Endothelial cell (in vitro differentiated cells): ENCODE measurements around the gene TMSB10. TPM values are rescaled to one million over a fixed set of nuclear protein-coding genes. Genes with fewer than 3 reads are reported as not detected.

Experiments
- DNase-seq: peaks from one replicate; pipeline ENCODE4 v3.0.0; 2021; ENCODE audit warnings: low spot score
- H3K27ac Mint-ChIP-seq: one replicate; pipeline ENCODE4 v1.8.0; 2021; ENCODE audit warnings: mixed read lengths, inconsistent platforms; ENCODE audit not compliant: unreplicated experiment
- H3K27me3 Mint-ChIP-seq: one replicate; pipeline ENCODE4 v1.8.0; 2021; ENCODE audit warnings: mild to moderate bottlenecking, moderate library complexity, mixed read lengths, inconsistent platforms; ENCODE audit not compliant: unreplicated experiment
- H3K36me3 Mint-ChIP-seq: one replicate; pipeline ENCODE4 v1.8.0; 2021; ENCODE audit warnings: mild to moderate bottlenecking, low read depth, mixed read lengths, inconsistent platforms; ENCODE audit not compliant: unreplicated experiment
- H3K4me1 Mint-ChIP-seq: one replicate; pipeline ENCODE4 v1.8.0; 2021; ENCODE audit warnings: mild to moderate bottlenecking, mixed read lengths, inconsistent platforms; ENCODE audit not compliant: unreplicated experiment
- H3K4me3 Mint-ChIP-seq: one replicate; pipeline ENCODE4 v1.8.0; 2021; ENCODE audit warnings: mild to moderate bottlenecking, mixed read lengths, inconsistent platforms; ENCODE audit not compliant: unreplicated experiment
- H3K9me3 Mint-ChIP-seq: one replicate; pipeline ENCODE4 v1.8.0; 2021; ENCODE audit warnings: mixed read lengths, inconsistent platforms; ENCODE audit not compliant: unreplicated experiment
- CTCF ChIP-seq: fragments of 200-600 bp; sonication (generic); IDR thresholded peaks from one replicate; pipeline ENCODE4 v1.5.0; 2021; ENCODE audit warnings: antibody characterized with exemption; ENCODE audit not compliant: unreplicated experiment
- total RNA-seq: library from RNA; stranded (reverse); fragmentation: NEBNext Ultra II Directional; extraction: Animal tissue kit (Norgen Biotek cat#: 25700); gene quantifications from one replicate; pipeline ENCODE4 v1.2.1, GENCODE V29; 2021; ENCODE audit not compliant: unreplicated experiment

TMSB10 gene
- total RNA-seq, 1 donor from 2014 or later: 3,500 TPM

- Mint-ChIP-seq H3K4me1 (peaks cover 3% of the 10 kb centered on the region), H3K27me3 (peaks cover 15% of the 10 kb centered on the region), H3K27ac (no peak overlapping the region), H3K4me3 (no peak overlapping the region), H3K36me3 (peaks cover 14% of the 10 kb centered on the region), H3K9me3 (no peaks in the 10 kb centered on the region)
- TF ChIP-seq CTCF: no peak
- no peak for DNase-seq
These were observed 29.1 kb upstream of the TMSB10 start for GRCh38 chr2:84876369-84876768.

- no peaks in the 10 kb centered on the region for H3K9me3 Mint-ChIP-seq
- peaks cover 14% of the 10 kb centered on the region for H3K36me3 Mint-ChIP-seq
- H3K4me1 Mint-ChIP-seq: peaks cover 5% of the 10 kb centered on the region
- no peak overlapping the region for H3K27ac Mint-ChIP-seq
- no peak for TF ChIP-seq CTCF
- H3K4me3 Mint-ChIP-seq: no peak overlapping the region
- DNase-seq: no peak
- peaks cover 17% of the 10 kb centered on the region for H3K27me3 Mint-ChIP-seq
These were observed 27.0 kb upstream of the TMSB10 start for GRCh38 chr2:84878459-84878858.

GRCh38 chr2:84878896-84879583 lies 26.4 kb upstream of the TMSB10 start:
- peaks cover 14% of the 10 kb centered on the region for H3K36me3 Mint-ChIP-seq
- TF ChIP-seq CTCF: no peak
- H3K27me3 Mint-ChIP-seq: peaks cover 17% of the 10 kb centered on the region
- no peak for DNase-seq
- no peak overlapping the region for H3K4me3 Mint-ChIP-seq
- H3K27ac Mint-ChIP-seq: no peak overlapping the region
- peaks cover 5% of the 10 kb centered on the region for H3K4me1 Mint-ChIP-seq
- H3K9me3 Mint-ChIP-seq: no peaks in the 10 kb centered on the region

- peaks cover 8% of the 10 kb centered on the region for H3K36me3 Mint-ChIP-seq
- no peaks in the 10 kb centered on the region for H3K9me3 Mint-ChIP-seq
- peaks cover 17% of the 10 kb centered on the region for H3K27me3 Mint-ChIP-seq
- no peak for DNase-seq
- H3K4me1 Mint-ChIP-seq: peaks cover 5% of the 10 kb centered on the region
- TF ChIP-seq CTCF: no peak
- H3K27ac Mint-ChIP-seq: no peak overlapping the region
- peak overlapping the region; percentile 86 for H3K4me3 Mint-ChIP-seq
These were observed 25.7 kb upstream of the TMSB10 start for GRCh38 chr2:84879584-84880394.

- peaks cover 16% of the 10 kb centered on the region for H3K27me3 Mint-ChIP-seq
- no peak overlapping the region for H3K27ac Mint-ChIP-seq
- TF ChIP-seq CTCF: no peak
- DNase-seq: no peak
- peaks cover 5% of the 10 kb centered on the region for H3K4me1 Mint-ChIP-seq
- peaks cover 3% of the 10 kb centered on the region for H3K36me3 Mint-ChIP-seq
- H3K9me3 Mint-ChIP-seq: no peaks in the 10 kb centered on the region
- peak overlapping the region; percentile 86 for H3K4me3 Mint-ChIP-seq
These were observed 25.1 kb upstream of the TMSB10 start for GRCh38 chr2:84880395-84880644.
